Endothelial cell of hepatic sinusoid (primary cell): ENCODE measurements around the gene SIGLECL1.

Experiments used
- in situ Hi-C: cut with HindIII; loops from 2 replicates; pipeline ENCODE4 v1.10.0; 2017; ENCODE audit warnings: low sequenced_read_pairs

The SIGLECL1 gene

GRCh38 chr19:51252306-51253079, 1.6 kb downstream of the SIGLECL1 start:
- in situ Hi-C loops = no loop called here

- in situ Hi-C loops = no loop called here
Observed at GRCh38 chr19:51253088-51253806, 2.4 kb downstream of the SIGLECL1 start.

- in situ Hi-C loops = loop anchor here (5.0 kb wide), 1 partner anchor 36 kb away; no protein-coding TSS in a partner anchor
Observed at GRCh38 chr19:51256155-51256625, 5.3 kb downstream of the SIGLECL1 start.

GRCh38 chr19:51257471-51257870, 6.6 kb downstream of the SIGLECL1 start:
- in situ Hi-C loops = loop anchor here (5.0 kb wide), 1 partner anchor 35 kb away; no protein-coding TSS in a partner anchor

GRCh38 chr19:51258165-51259160, 7.6 kb downstream of the SIGLECL1 start:
- in situ Hi-C loops = loop anchor here (5.0 kb wide), 1 partner anchor 34 kb away; no protein-coding TSS in a partner anchor

- in situ Hi-C loops = loop anchor here (5.0 kb wide), 1 partner anchor 33 kb away; no protein-coding TSS in a partner anchor
Observed at GRCh38 chr19:51259348-51260245, 8.7 kb downstream of the SIGLECL1 start.

GRCh38 chr19:51263808-51264207, 12.9 kb downstream of the SIGLECL1 start:
- in situ Hi-C loops = no loop called here

- in situ Hi-C loops = no loop called here
Observed at GRCh38 chr19:51271067-51271466, 20.2 kb downstream of the SIGLECL1 start.

- in situ Hi-C loops = no loop called here
Observed at GRCh38 chr19:51272183-51272810, 21.4 kb downstream of the SIGLECL1 start.

GRCh38 chr19:51274049-51274770, 23.3 kb downstream of the SIGLECL1 start:
- in situ Hi-C loops = no loop called here

- in situ Hi-C loops = no loop called here
Observed at GRCh38 chr19:51277112-51277511, 26.2 kb downstream of the SIGLECL1 start.

GRCh38 chr19:51282335-51282734, 31.5 kb downstream of the SIGLECL1 start:
- in situ Hi-C loops = no loop called here

GRCh38 chr19:51285682-51286081, 34.8 kb downstream of the SIGLECL1 start:
- in situ Hi-C loops = no loop called here

- in situ Hi-C loops = loop anchor here (5.0 kb wide), 1 partner anchor 32 kb away; no protein-coding TSS in a partner anchor
Observed at GRCh38 chr19:51289635-51290034, 38.8 kb downstream of the SIGLECL1 start.

- in situ Hi-C loops = loop anchor here (5.0 kb wide), 1 partner anchor 36 kb away; no protein-coding TSS in a partner anchor
Observed at GRCh38 chr19:51292971-51293370, 42.1 kb downstream of the SIGLECL1 start.

GRCh38 chr19:51293571-51294210, 42.8 kb downstream of the SIGLECL1 start:
- in situ Hi-C loops = loop anchor here (5.0 kb wide), 1 partner anchor 36 kb away; no protein-coding TSS in a partner anchor

GRCh38 chr19:51294211-51294976, 43.5 kb downstream of the SIGLECL1 start:
- in situ Hi-C loops = loop anchor here (5.0 kb wide), 1 partner anchor 37 kb away; no protein-coding TSS in a partner anchor
